NT2/D1 (cell line): Measurements from ENCODE around the gene PRSS50.

ENCODE experiments used
- DNase-seq: peaks from one replicate; pipeline ENCODE4 v3.0.0-alpha.2; 2011; ENCODE audit warnings: low read depth, low spot score
- H3K27me3 ChIP-seq: 2 replicates; pipeline ENCODE4 v1.6.0; 2011; ENCODE audit warnings: mild to moderate bottlenecking; ENCODE audit not compliant: insufficient read length, insufficient read depth
- H3K36me3 ChIP-seq: 2 replicates; pipeline ENCODE4 v1.6.1; 2011; ENCODE audit warnings: mild to moderate bottlenecking, low read length, mixed read lengths; ENCODE audit not compliant: insufficient read depth, insufficient read length
- H3K4me1 ChIP-seq: 2 replicates; pipeline ENCODE4 v1.5.1; 2011; ENCODE audit not compliant: insufficient read depth, insufficient read length
- H3K4me3 ChIP-seq: 2 replicates; pipeline ENCODE4 v1.5.1; 2011; ENCODE audit warnings: low read depth; ENCODE audit not compliant: insufficient read length
- H3K9ac ChIP-seq: 2 replicates; pipeline ENCODE4 v1.6.0; 2011; ENCODE audit warnings: low read depth; ENCODE audit not compliant: insufficient read length
- H3K9me3 ChIP-seq: 2 replicates; pipeline ENCODE4 v1.5.1; 2011; ENCODE audit warnings: mild to moderate bottlenecking, low read length; ENCODE audit not compliant: insufficient read depth
- SUZ12 ChIP-seq: IDR thresholded peaks from 2 replicates; pipeline ENCODE4 v1.6.1; 2011; ENCODE audit not compliant: insufficient read length, insufficient read depth; ENCODE audit errors: extremely low read depth
- YY1 ChIP-seq: IDR thresholded peaks from 2 replicates; pipeline ENCODE4 v1.6.1; 2011; ENCODE audit not compliant: insufficient read length, insufficient read depth
- ZNF274 ChIP-seq: IDR thresholded peaks from 2 replicates; pipeline ENCODE4 v1.6.1; 2011; ENCODE audit warnings: mild to moderate bottlenecking, low read depth, low read length

The PRSS50 gene

DNA sequence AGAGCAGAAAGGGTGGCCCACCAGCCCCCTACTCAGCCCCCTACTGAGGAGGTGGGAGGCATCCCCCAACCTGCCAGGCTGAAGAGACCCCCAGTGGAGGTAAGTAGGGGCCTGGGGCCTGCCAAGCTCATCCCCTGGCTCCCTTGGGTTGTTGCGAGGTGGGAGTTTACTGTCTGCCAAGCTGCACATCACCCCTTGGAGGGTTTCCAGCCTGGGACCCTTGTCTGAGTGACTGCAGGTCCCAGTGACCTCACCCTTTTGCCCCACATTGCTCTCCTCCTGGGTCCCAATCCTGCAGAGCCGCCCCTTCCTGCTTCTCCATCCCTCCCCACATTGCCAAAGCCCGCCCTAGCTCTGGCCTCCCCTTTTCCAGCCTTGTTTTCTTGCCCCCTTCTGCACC lies 23.1 kb downstream of the PRSS50 start:
- peaks cover 36% of the 10 kb centered on the region for H3K4me1 ChIP-seq
- peaks cover 22% of the 10 kb centered on the region for H3K27me3 ChIP-seq
- H3K9me3 ChIP-seq, result peaks cover 7% of the 10 kb centered on the region; the same call in 1 of the 2 replicates
- no peak overlapping the region for H3K4me3 ChIP-seq
- DNase-seq, result no peak
- H3K36me3 ChIP-seq, result no peaks in the 10 kb centered on the region
- peak overlapping the region; percentile 61 for H3K9ac ChIP-seq
- TF ChIP-seq YY1 (no peak), SUZ12 (no peak), ZNF274 (no peak)

DNA sequence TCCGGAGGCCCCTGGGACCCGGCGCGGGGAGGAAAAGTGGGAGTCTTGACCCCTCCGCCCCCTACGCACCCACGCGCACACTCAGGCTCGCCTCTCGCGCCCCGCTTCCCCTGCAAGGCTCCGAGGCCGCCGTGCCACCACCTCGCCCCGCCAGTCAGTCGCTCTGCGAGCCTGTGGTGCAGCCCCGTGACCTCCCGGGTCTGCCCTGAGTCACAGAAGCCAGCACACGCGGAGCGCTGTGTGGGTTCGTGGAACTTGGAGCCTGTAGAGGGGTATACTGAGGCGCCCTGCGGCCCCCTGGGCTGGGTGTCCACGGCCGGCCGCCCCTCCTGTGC lies 23.8 kb downstream of the PRSS50 start:
- Histone ChIP-seq H3K9ac (peak overlapping the region; percentile 61), H3K4me1 (peaks cover 36% of the 10 kb centered on the region), H3K4me3 (peak overlapping the region; percentile 39), H3K36me3 (no peaks in the 10 kb centered on the region), H3K9me3 (peaks cover 7% of the 10 kb centered on the region; the same call in 1 of the 2 replicates), H3K27me3 (peaks cover 21% of the 10 kb centered on the region)
- no peak for DNase-seq
- TF ChIP-seq YY1, result no peak
- no peak for TF ChIP-seq ZNF274
- TF ChIP-seq SUZ12, result no peak

DNA sequence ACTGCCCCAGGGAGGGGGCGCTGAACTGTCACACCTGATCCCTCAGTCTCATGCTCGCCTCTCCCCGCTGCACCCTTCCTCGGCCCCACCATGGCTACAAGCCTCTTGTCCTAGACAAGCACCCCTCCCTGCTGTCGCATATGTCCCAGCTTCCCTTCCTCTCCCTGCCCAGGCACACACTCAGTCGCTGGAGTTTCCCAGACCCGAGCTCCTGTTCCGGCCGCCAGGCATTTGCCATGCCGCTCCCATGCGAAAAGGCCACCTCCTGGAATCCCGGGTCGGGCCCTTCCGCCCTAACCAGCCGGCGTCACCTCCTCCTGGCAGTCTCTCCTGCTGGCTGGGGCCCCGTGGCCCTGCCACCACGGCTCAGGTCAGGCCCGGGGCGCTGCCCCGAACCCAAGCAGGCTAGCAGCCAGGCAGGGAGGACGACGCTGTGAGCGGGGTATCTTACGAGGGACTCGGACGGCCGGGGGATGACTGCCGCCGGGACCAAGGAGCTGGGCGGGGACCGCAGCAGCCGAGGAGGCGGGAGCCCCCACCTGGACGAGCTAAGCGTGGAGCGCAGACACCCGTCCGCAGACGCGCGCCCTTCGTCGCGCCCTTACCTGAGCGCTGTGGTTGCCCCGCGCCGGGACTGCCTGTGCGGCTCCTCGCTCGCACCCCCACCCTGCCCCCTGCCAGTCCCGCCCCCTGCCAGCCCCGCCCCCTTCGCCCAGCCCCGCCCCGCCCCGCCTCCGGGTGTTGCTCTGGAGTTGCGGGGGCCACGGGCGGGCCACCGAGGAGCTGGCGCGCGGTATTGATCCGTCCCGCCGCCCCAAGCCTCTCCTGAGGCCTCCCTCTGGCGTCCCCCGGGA lies 24.4 kb downstream of the PRSS50 start, which contains the start of gene ALS2CL:
ALS2CL (minus strand) TSS at position 642 of the 854 bp plus-strand sequence. CDS start 4,239 bp downstream, outside the sequence.
- TF ChIP-seq ZNF274 (no peak), YY1 (no peak), SUZ12 (no peak)
- Histone ChIP-seq H3K4me3 (peak within 1 kb of the TSS; percentile 71), H3K36me3 (no peaks in the 10 kb centered on the region), H3K4me1 (peaks cover 36% of the 10 kb centered on the region), H3K9ac (peak within 1 kb of the TSS; percentile 84), H3K27me3 (peaks cover 21% of the 10 kb centered on the region), H3K9me3 (peaks cover 7% of the 10 kb centered on the region; the same call in 1 of the 2 replicates)
- DNase-seq, result peak; percentile 32

DNA sequence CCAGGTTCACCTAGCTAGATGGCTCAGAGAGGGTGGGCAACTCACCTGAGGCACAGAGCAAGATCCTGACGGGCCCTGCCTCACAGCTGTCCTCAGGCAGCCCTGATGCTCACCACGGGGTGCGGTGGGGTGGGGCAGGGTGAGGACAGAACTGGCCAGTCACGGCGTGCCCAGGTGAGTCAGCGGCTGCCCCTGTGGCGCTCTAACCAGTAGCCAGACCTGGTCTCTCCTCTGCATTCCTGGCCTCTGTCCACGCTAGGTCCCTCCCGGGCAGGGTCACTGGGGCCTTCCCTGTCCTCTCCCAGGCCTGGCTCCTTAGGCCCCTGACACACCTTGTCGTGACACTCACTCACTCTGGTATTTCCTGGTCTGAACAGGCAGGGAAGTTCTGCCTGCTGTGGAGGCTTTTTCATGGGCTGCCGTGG lies 25.1 kb downstream of the PRSS50 start:
- peaks cover 21% of the 10 kb centered on the region for H3K27me3 ChIP-seq
- peaks cover 3% of the 10 kb centered on the region for H3K36me3 ChIP-seq
- peak overlapping the region; percentile 71 for H3K4me3 ChIP-seq
- no peak for DNase-seq
- H3K4me1 ChIP-seq, result peaks cover 36% of the 10 kb centered on the region
- peak overlapping the region; percentile 84 for H3K9ac ChIP-seq
- TF ChIP-seq SUZ12 (no peak), YY1 (no peak), ZNF274 (no peak)
- peaks cover 7% of the 10 kb centered on the region; the same call in 1 of the 2 replicates for H3K9me3 ChIP-seq

DNA sequence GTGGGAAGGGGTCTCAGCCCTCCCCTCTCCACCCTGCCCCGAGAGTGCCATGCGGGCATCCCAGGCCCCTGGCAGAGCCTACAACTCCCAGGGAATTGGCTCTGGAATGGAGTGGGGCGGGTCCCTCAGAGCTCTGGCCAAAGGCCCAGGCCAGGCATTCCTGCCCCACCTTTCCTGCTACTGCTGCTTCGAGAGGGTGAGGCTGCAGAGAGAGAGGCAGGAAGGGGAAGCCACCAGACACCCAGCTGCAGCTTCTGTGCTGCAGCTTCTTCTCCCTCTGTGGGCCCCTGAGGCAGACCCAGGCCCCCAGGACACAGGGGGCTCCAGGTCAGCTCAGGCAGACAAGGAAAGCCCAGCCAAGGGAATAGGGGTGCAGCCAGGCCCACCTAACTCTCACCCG lies 26.9 kb downstream of the PRSS50 start:
- no peak overlapping the region for H3K9ac ChIP-seq
- H3K36me3 ChIP-seq, result peaks cover 6% of the 10 kb centered on the region

DNA sequence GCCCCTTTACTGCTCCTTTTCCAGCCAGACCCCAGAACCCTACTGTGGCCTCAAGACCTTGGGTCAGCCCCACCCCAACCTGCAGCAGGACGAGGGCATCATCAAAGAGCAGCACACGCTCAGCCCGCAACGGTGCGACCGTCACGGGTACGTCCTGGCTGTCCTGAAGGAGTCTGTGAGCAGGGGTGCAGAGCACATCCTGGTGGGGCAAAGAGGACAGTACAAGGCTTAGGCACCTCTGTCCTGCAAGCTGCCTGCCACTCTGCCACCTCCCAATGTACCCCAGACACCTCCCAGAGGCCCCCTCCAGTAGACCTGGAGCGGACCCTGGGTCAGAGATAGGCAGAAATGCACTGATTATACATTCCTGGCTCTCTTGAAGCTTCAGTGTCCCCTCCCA lies 32.2 kb downstream of the PRSS50 start:
- H3K4me3 ChIP-seq, result no peak overlapping the region
- no peak overlapping the region for H3K9ac ChIP-seq
- no peaks in the 10 kb centered on the region for H3K27me3 ChIP-seq
- no peak for DNase-seq
- H3K36me3 ChIP-seq, result peaks cover 12% of the 10 kb centered on the region
- no peak for TF ChIP-seq SUZ12
- TF ChIP-seq ZNF274, result no peak
- no peak for TF ChIP-seq YY1
- no peaks in the 10 kb centered on the region for H3K9me3 ChIP-seq
- peaks cover 9% of the 10 kb centered on the region for H3K4me1 ChIP-seq

More for the DNA sequence above, 26.9 kb downstream of the PRSS50 start:
- Histone ChIP-seq H3K9me3 (peaks cover 7% of the 10 kb centered on the region; the same call in 1 of the 2 replicates), H3K4me1 (peaks cover 26% of the 10 kb centered on the region), H3K4me3 (no peak overlapping the region), H3K27me3 (peaks cover 21% of the 10 kb centered on the region)
- TF ChIP-seq YY1 (no peak), ZNF274 (no peak), SUZ12 (no peak)
- no peak for DNase-seq

DNA sequence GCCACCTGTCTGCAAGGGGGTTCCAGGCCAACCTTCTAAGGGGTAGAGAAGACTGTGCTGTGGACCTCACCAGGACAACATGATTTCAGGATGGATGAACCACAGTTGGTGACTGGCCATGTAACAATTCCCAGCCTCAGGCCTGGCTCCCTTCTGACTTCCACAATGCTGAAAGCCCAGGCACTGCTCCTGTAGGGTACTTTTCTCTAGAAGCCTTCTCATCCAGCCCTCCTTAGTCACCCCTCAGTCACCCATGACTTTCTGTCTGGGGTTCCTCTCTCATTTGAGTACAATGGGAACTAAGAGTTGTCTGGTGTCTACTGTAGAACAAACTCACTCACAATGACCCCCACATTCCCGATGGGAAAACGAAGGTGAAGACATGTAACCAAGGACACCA lies 32.8 kb downstream of the PRSS50 start:
- no peak for DNase-seq
- TF ChIP-seq YY1, result no peak
- no peak for TF ChIP-seq ZNF274
- no peak for TF ChIP-seq SUZ12
- no peak overlapping the region for H3K4me3 ChIP-seq
- H3K36me3 ChIP-seq, result peaks cover 12% of the 10 kb centered on the region
- no peak overlapping the region for H3K9ac ChIP-seq
- H3K4me1 ChIP-seq, result peaks cover 9% of the 10 kb centered on the region
- H3K9me3 ChIP-seq, result no peaks in the 10 kb centered on the region
- H3K27me3 ChIP-seq, result no peaks in the 10 kb centered on the region
